ENCODE results near the gene INMT. TPM values are rescaled to one million over a fixed set of nuclear protein-coding genes. Genes with fewer than 3 reads are reported as not detected.

The INMT gene
- total RNA-seq, 1 donor from 2014 or later = 5.6 TPM

- no peaks in the 10 kb centered on the region for H3K36me3 ChIP-seq
- no peak overlapping the region for H3K27ac ChIP-seq
- no peaks in the 10 kb centered on the region for H3K9me3 ChIP-seq
- H3K4me3 ChIP-seq = no peak overlapping the region
- peaks cover 42% of the 10 kb centered on the region for H3K4me1 ChIP-seq
- no peak for TF ChIP-seq POLR2AphosphoS5 (IDR thresholded peaks at IDR 0.05; ENCODE audit: insufficient read depth in 1 of 2, low read depth in 1 of 2)
- TF ChIP-seq CTCF (IDR thresholded peaks at IDR 0.05) = no peak
- no peak for TF ChIP-seq POLR2A (IDR thresholded peaks at IDR 0.05)
- DNase-seq (ENCODE audit: extremely low spot score in 2 of 2) = no peak
- intact Hi-C loops (cut with DNase I) = no loop called here
- H3K27me3 ChIP-seq = no peaks in the 10 kb centered on the region
Measured at GRCh38 chr7:30757342-30757692, 5.4 kb downstream of the INMT start.

GRCh38 chr7:30760514-30761213 is 8.7 kb downstream of the INMT start:
- H3K4me3 ChIP-seq = no peak overlapping the region
- TF ChIP-seq CTCF (IDR thresholded peaks at IDR 0.05) (no peak), POLR2A (IDR thresholded peaks at IDR 0.05) (no peak), POLR2AphosphoS5 (IDR thresholded peaks at IDR 0.05; ENCODE audit: insufficient read depth in 1 of 2, low read depth in 1 of 2) (no peak)
- no peaks in the 10 kb centered on the region for H3K27me3 ChIP-seq
- DNase-seq (ENCODE audit: extremely low spot score in 2 of 2) = no peak
- peaks cover 45% of the 10 kb centered on the region for H3K4me1 ChIP-seq
- H3K36me3 ChIP-seq = no peaks in the 10 kb centered on the region
- no peaks in the 10 kb centered on the region for H3K9me3 ChIP-seq
- intact Hi-C loops (cut with DNase I) = no loop called here
- H3K27ac ChIP-seq = no peak overlapping the region

GRCh38 chr7:30761214-30762156 is 9.6 kb downstream of the INMT start:
- TF ChIP-seq POLR2A (IDR thresholded peaks at IDR 0.05) (no peak), POLR2AphosphoS5 (IDR thresholded peaks at IDR 0.05; ENCODE audit: insufficient read depth in 1 of 2, low read depth in 1 of 2) (no peak), CTCF (IDR thresholded peaks at IDR 0.05) (no peak)
- H3K4me3 ChIP-seq = no peak overlapping the region
- peaks cover 46% of the 10 kb centered on the region for H3K4me1 ChIP-seq
- intact Hi-C loops (cut with DNase I) = no loop called here
- no peak for DNase-seq (ENCODE audit: extremely low spot score in 2 of 2)
- no peaks in the 10 kb centered on the region for H3K27me3 ChIP-seq
- H3K9me3 ChIP-seq = no peaks in the 10 kb centered on the region
- no peak overlapping the region for H3K27ac ChIP-seq
- no peaks in the 10 kb centered on the region for H3K36me3 ChIP-seq

GRCh38 chr7:30764030-30764975 is 12.4 kb downstream of the INMT start:
- no peaks in the 10 kb centered on the region for H3K9me3 ChIP-seq
- H3K27me3 ChIP-seq = no peaks in the 10 kb centered on the region
- peak overlapping the region; percentile 8 for H3K27ac ChIP-seq
- intact Hi-C loops (cut with DNase I) = no loop called here
- H3K36me3 ChIP-seq = no peaks in the 10 kb centered on the region
- TF ChIP-seq POLR2A (IDR thresholded peaks at IDR 0.05) (no peak), CTCF (IDR thresholded peaks at IDR 0.05) (no peak), POLR2AphosphoS5 (IDR thresholded peaks at IDR 0.05; ENCODE audit: insufficient read depth in 1 of 2, low read depth in 1 of 2) (no peak)
- no peak overlapping the region for H3K4me3 ChIP-seq
- peaks cover 32% of the 10 kb centered on the region for H3K4me1 ChIP-seq
- no peak for DNase-seq (ENCODE audit: extremely low spot score in 2 of 2)
